GM10248 (cell line): ENCODE data around the gene ZBTB45.

Source experiments
- CTCF ChIA-PET: fragments of 300-600 bp; sonication (Branson Sonifier 250); formaldehyde crosslinking; extraction: SDS; loops from one replicate; lab custom pipeline; 2021; ENCODE audit warnings: antibody characterized with exemption; lab: Yijun Ruan, JAX
- POLR2A ChIA-PET: fragments of 350-650 bp; sonication (Branson Sonifier 250); formaldehyde crosslinking; extraction: SDS; loops from one replicate; lab custom pipeline; 2020; ENCODE audit warnings: antibody characterized with exemption; lab: Yijun Ruan, JAX
- DNase-seq: peaks from one replicate; pipeline ENCODE4 v3.0.0; 2012; ENCODE audit errors: extremely low spot score
- TF ChIP-seq, protein P1 (sequence below): IDR thresholded peaks from 2 replicates; pipeline ENCODE4 v1.5.1; 2012; ENCODE audit warnings: mild to moderate bottlenecking, low read depth; ENCODE audit errors: extremely low read depth, missing control alignments, control extremely low read depth

Gene ZBTB45

GRCh38 chr19:58519355-58520256 is at the start of gene ZBTB45:
TSS of gene ZBTB45 (minus strand) at chr19:58519810. CDS start at chr19:58517673, 2,137 bp downstream.
- DNase-seq, result peak; percentile 86
- ChIA-PET CTCF (interaction anchor here (0.8 to 5.9 kb wide), 44 partner anchors 8 to 1083 kb away, joined by 3 to 60 read pairs (median 5); partner anchors contain the start of genes CHMP2A, SLC27A5, TRIM28 and UBE2M), POLR2A (interaction anchor here (0.6 to 2.1 kb wide), 6 partner anchors 20 to 61 kb away, joined by 3 to 8 read pairs (median 4); partner anchors contain the start of genes CHMP2A and TRIM28)
- TF ChIP-seq, protein P1, sequence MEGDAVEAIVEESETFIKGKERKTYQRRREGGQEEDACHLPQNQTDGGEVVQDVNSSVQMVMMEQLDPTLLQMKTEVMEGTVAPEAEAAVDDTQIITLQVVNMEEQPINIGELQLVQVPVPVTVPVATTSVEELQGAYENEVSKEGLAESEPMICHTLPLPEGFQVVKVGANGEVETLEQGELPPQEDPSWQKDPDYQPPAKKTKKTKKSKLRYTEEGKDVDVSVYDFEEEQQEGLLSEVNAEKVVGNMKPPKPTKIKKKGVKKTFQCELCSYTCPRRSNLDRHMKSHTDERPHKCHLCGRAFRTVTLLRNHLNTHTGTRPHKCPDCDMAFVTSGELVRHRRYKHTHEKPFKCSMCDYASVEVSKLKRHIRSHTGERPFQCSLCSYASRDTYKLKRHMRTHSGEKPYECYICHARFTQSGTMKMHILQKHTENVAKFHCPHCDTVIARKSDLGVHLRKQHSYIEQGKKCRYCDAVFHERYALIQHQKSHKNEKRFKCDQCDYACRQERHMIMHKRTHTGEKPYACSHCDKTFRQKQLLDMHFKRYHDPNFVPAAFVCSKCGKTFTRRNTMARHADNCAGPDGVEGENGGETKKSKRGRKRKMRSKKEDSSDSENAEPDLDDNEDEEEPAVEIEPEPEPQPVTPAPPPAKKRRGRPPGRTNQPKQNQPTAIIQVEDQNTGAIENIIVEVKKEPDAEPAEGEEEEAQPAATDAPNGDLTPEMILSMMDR, result peak; percentile 82

- ChIA-PET POLR2A (no interaction called here), CTCF (interaction anchor here (1.7 to 1.8 kb wide), 2 partner anchors 12 to 55 kb away, joined by 5 to 7 read pairs; no protein-coding TSS in a partner anchor)
- TF ChIP-seq, protein P1, result no peak
- DNase-seq, result no peak
Measured at GRCh38 chr19:58568453-58569130, 49.0 kb upstream of the ZBTB45 start.

GRCh38 chr19:58566989-58567388 is 47.4 kb upstream of the ZBTB45 start:
- TF ChIP-seq, protein P1, result no peak
- DNase-seq, result no peak
- ChIA-PET CTCF (interaction anchor here (1.0 to 1.3 kb wide), 2 partner anchors 15 to 53 kb away, joined by 3 to 4 read pairs; no protein-coding TSS in a partner anchor), POLR2A (interaction anchor here (0.9 kb wide), 1 partner anchor 12 kb away, joined by 3 read pairs; the partner anchor contains the start of gene CHMP2A)

- CTCF ChIA-PET, result no interaction called here
- POLR2A ChIA-PET, result no interaction called here
Measured at GRCh38 chr19:58563823-58564222, 44.2 kb upstream of the ZBTB45 start.

GRCh38 chr19:58563034-58563573 is 43.5 kb upstream of the ZBTB45 start:
- ChIA-PET CTCF (interaction anchor here (1.4 to 1.8 kb wide), 2 partner anchors 18 to 49 kb away, joined by 3 to 9 read pairs; no protein-coding TSS in a partner anchor), POLR2A (interaction anchor here (0.6 kb wide), 1 partner anchor 27 kb away, joined by 5 read pairs; no protein-coding TSS in a partner anchor)
- peak; percentile 62 for DNase-seq
- TF ChIP-seq, protein P1, result no peak

More at GRCh38 chr19:58563823-58564222, 44.2 kb upstream of the ZBTB45 start:
- TF ChIP-seq, protein P1, result no peak
- no peak for DNase-seq
